OCI-LY3 (cell line): ENCODE measurements around the gene TBKBP1.
A peak's percentile ranks its signal among the peaks of the same experiment; 100 is the strongest.

Experiments used
- H2AFZ ChIP-seq: fragments of 200-600, 300-600 bp; shearing (Covaris generic); 2 replicates; pipeline ENCODE4 v1.6.0; 2014; ENCODE audit warnings: antibody characterized with exemption, low read depth, low read length
- H3K27ac ChIP-seq: fragments of 200-600, 300-600 bp; sonication (generic); 2 replicates; pipeline ENCODE4 v1.5.1; 2014; ENCODE audit warnings: mild to moderate bottlenecking, low read length, moderate library complexity, mixed read lengths
- H3K27me3 ChIP-seq: fragments of 200-600, 300-600 bp; sonication (generic); 2 replicates; pipeline ENCODE4 v1.6.1; 2014; ENCODE audit warnings: low read depth, low read length, mixed read lengths
- H3K36me3 ChIP-seq: fragments of 200-600, 300-600 bp; sonication (generic); replicated peaks from 2 replicates; pipeline ENCODE3; 2014; ENCODE audit warnings: low read depth, low read length, mixed read lengths
- H3K4me1 ChIP-seq: fragments of 300-600, 200-600 bp; sonication (generic); 2 replicates; pipeline ENCODE4 v1.6.1; 2014; ENCODE audit warnings: low read length, mixed read lengths
- H3K4me2 ChIP-seq: fragments of 200-600, 300-600 bp; sonication (generic); 2 replicates; pipeline ENCODE4 v1.6.1; 2014; ENCODE audit warnings: low read length, mixed read lengths
- H3K4me3 ChIP-seq: fragments of 300-600, 200-600 bp; sonication (generic); 2 replicates; pipeline ENCODE4 v1.5.1; 2014; ENCODE audit warnings: antibody characterized with exemption, mild to moderate bottlenecking, low read length, moderate library complexity
- H3K79me2 ChIP-seq: fragments of 300-600, 200-600 bp; shearing (Covaris generic); 2 replicates; pipeline ENCODE4 v1.6.1; 2014; ENCODE audit warnings: mild to moderate bottlenecking, low read length, mixed read lengths
- H3K9ac ChIP-seq: fragments of 300-600, 200-600 bp; shearing (Covaris generic); 2 replicates; pipeline ENCODE4 v1.6.0; 2014; ENCODE audit warnings: mild to moderate bottlenecking, low read length, moderate library complexity
- H3K9me3 ChIP-seq: fragments of 200-600, 300-600 bp; shearing (Covaris generic); 2 replicates; pipeline ENCODE4 v1.6.1; 2014; ENCODE audit warnings: low read length, mixed read lengths; ENCODE audit not compliant: insufficient read depth
- H4K20me1 ChIP-seq: fragments of 200-600, 300-600 bp; sonication (generic); 2 replicates; pipeline ENCODE4 v1.6.1; 2016; ENCODE audit warnings: low read length, mixed read lengths; ENCODE audit not compliant: insufficient read depth
- EZH2phosphoT487 ChIP-seq: fragments of 200-600 bp; shearing (Covaris generic); IDR thresholded peaks from 2 replicates; pipeline ENCODE4 v1.6.1; 2018; ENCODE audit warnings: antibody characterized with exemption, mixed run types, low read depth
- TF ChIP-seq, protein P1 (sequence below): fragments of 200-600, 300-600 bp; sonication (generic); IDR thresholded peaks from 2 replicates; pipeline ENCODE4 v1.5.1; 2014; ENCODE audit warnings: antibody characterized with exemption, low read length, low read depth

The TBKBP1 gene

DNA sequence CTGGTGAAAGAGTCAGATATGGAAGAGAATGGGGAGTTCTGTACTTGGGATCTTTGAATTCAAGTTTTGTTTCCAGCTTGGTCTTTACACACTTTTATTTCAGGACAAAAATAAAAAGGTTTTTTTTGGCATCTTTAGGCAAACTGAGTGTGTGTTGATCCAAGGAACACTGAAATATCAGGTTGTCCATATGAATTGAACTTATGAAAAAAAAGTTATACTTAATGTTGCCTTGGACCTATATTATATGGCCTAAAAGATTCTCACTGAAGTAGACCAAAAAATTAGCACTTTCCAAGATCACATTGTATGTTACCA lies 29.4 kb upstream of the TBKBP1 start:
- Histone ChIP-seq H2AFZ (no peak overlapping the region), H3K79me2 (peaks cover 55% of the 10 kb centered on the region), H3K27me3 (no peaks in the 10 kb centered on the region), H3K4me3 (no peak overlapping the region), H3K4me1 (peaks cover 32% of the 10 kb centered on the region), H3K9me3 (no peaks in the 10 kb centered on the region), H3K4me2 (peak overlapping the region; percentile 57; the same call in 1 of the 2 replicates), H3K36me3 (peaks cover 55% of the 10 kb centered on the region), H3K9ac (no peak overlapping the region), H3K27ac (peak overlapping the region; percentile 82; the same call in 1 of the 2 replicates), H4K20me1 (peaks cover 26% of the 10 kb centered on the region)
- TF ChIP-seq EZH2phosphoT487: no peak
- TF ChIP-seq, protein P1, sequence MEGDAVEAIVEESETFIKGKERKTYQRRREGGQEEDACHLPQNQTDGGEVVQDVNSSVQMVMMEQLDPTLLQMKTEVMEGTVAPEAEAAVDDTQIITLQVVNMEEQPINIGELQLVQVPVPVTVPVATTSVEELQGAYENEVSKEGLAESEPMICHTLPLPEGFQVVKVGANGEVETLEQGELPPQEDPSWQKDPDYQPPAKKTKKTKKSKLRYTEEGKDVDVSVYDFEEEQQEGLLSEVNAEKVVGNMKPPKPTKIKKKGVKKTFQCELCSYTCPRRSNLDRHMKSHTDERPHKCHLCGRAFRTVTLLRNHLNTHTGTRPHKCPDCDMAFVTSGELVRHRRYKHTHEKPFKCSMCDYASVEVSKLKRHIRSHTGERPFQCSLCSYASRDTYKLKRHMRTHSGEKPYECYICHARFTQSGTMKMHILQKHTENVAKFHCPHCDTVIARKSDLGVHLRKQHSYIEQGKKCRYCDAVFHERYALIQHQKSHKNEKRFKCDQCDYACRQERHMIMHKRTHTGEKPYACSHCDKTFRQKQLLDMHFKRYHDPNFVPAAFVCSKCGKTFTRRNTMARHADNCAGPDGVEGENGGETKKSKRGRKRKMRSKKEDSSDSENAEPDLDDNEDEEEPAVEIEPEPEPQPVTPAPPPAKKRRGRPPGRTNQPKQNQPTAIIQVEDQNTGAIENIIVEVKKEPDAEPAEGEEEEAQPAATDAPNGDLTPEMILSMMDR: no peak

DNA sequence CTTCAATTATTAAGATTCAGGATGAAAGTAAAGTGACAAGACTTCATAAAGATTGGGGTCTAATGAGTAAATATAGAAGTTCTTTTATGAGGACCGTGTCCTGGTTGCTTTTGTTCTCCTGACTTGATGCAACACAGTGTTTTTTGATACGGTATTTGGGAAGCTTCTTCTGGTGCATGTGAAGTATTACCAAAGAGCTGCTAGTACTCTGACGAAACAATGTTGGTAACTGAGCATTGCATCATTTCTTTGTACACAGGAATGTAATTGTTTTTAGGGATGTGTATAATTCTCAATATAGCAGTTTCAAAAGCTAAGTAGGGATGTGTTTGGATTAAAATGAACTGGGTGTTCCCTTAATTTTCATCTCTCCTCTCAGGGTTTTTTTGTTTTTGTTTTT lies 28.3 kb upstream of the TBKBP1 start:
- peaks cover 25% of the 10 kb centered on the region for H3K4me1 ChIP-seq
- H3K4me2 ChIP-seq: no peak overlapping the region
- no peak overlapping the region for H3K4me3 ChIP-seq
- H3K27me3 ChIP-seq: no peaks in the 10 kb centered on the region
- TF ChIP-seq, protein P1: no peak
- no peak for TF ChIP-seq EZH2phosphoT487
- no peak overlapping the region for H3K9ac ChIP-seq
- peaks cover 60% of the 10 kb centered on the region for H3K36me3 ChIP-seq
- no peaks in the 10 kb centered on the region for H3K9me3 ChIP-seq
- no peak overlapping the region for H3K27ac ChIP-seq
- peaks cover 48% of the 10 kb centered on the region for H3K79me2 ChIP-seq
- peaks cover 20% of the 10 kb centered on the region for H4K20me1 ChIP-seq
- H2AFZ ChIP-seq: no peak overlapping the region

DNA sequence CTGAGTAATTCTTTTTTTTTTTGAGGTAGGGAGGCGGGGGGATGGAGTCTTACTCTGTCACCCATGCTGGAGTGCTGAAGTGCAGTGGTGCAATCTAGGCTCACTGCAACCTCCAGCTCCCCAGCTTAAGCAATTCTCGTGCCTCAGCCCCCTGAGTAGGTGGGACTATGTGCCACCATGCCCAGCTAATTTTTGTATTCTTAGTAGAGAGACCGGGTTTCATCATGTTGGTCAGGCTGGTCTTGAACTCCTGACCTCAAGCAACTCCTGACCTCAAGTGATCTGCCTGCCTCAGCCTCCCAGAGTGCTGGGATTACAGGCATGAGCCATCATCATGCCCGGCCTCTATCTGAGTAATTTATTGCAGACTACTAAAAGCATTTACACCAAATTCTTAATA lies 24.9 kb upstream of the TBKBP1 start:
- H3K79me2 ChIP-seq: peaks cover 27% of the 10 kb centered on the region
- TF ChIP-seq, protein P1: no peak
- TF ChIP-seq EZH2phosphoT487: no peak
- no peak overlapping the region for H3K27ac ChIP-seq
- no peak overlapping the region for H2AFZ ChIP-seq
- H3K36me3 ChIP-seq: peaks cover 73% of the 10 kb centered on the region
- H3K9me3 ChIP-seq: no peaks in the 10 kb centered on the region
- H3K27me3 ChIP-seq: no peaks in the 10 kb centered on the region
- no peak overlapping the region for H3K4me2 ChIP-seq
- H4K20me1 ChIP-seq: peaks cover 17% of the 10 kb centered on the region; the same call in 1 of the 2 replicates
- no peak overlapping the region for H3K4me3 ChIP-seq
- peaks cover 5% of the 10 kb centered on the region for H3K4me1 ChIP-seq
- H3K9ac ChIP-seq: no peak overlapping the region

DNA sequence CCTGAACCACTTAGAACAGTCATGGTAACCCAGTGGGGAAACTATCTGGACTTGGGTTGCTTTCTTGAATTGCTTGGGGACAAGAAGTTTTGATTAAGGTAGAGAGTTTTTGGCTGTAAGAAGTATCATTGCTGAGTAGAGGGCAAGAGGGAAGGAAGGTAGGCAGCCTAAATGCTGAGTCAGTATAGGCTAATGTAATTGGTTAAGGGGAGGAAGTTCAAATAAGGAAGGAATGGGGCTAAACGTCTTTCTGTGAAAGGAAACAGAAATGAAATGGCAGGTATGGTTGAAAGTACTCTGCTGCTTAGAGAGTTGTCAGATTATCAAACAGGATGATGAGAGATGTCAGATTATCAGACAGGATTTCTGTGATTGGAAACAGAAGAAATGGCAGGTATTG lies 23.9 kb upstream of the TBKBP1 start:
- no peaks in the 10 kb centered on the region for H3K9me3 ChIP-seq
- H3K27ac ChIP-seq: no peak overlapping the region
- H3K4me3 ChIP-seq: no peak overlapping the region
- no peak overlapping the region for H3K4me2 ChIP-seq
- no peaks in the 10 kb centered on the region for H3K27me3 ChIP-seq
- H3K4me1 ChIP-seq: no peaks in the 10 kb centered on the region
- no peak overlapping the region for H2AFZ ChIP-seq
- no peak overlapping the region for H3K9ac ChIP-seq
- TF ChIP-seq, protein P1: no peak
- TF ChIP-seq EZH2phosphoT487: no peak
- H4K20me1 ChIP-seq: peaks cover 9% of the 10 kb centered on the region; the same call in 1 of the 2 replicates
- H3K36me3 ChIP-seq: peaks cover 73% of the 10 kb centered on the region
- H3K79me2 ChIP-seq: peaks cover 17% of the 10 kb centered on the region
